Activated CD8-positive, alpha-beta memory T cell treated with anti-CD3 and anti-CD28 coated beads for 36 hours (primary cell): Measurements from ENCODE around the gene GAPT. TPM values are rescaled to one million over a fixed set of nuclear protein-coding genes. Genes with fewer than 3 reads are reported as not detected.

Experiments
- CTCF ChIA-PET: fragments of 350-600 bp; sonication (Branson Sonifier 250); formaldehyde crosslinking; loops from one replicate; lab custom pipeline; 2021; ENCODE audit warnings: antibody characterized with exemption; lab: Charles Lee
- POLR2A ChIA-PET: fragments of 350-600 bp; sonication (Branson Sonifier 250); formaldehyde crosslinking; loops from one replicate; lab custom pipeline; 2021; ENCODE audit warnings: antibody characterized with exemption; lab: Charles Lee
- total RNA-seq, 2 experiments: library from RNA; stranded (reverse); gene quantifications; one replicate each; pipeline ENCODE4 v1.2.3, GENCODE V29; 2021

Gene GAPT
- total RNA-seq, 2 experiments from 2014 or later: not detected

GRCh38 chr5:58460002-58460731 lies 31.1 kb upstream of the GAPT start, which contains the start of gene PLK2:
PLK2 (minus strand) TSS chr5:58460086; CDS start chr5:58459959, 127 bp downstream.
- CTCF ChIA-PET: interaction anchor here (1.3 to 1.9 kb wide), 4 partner anchors 23 to 1162 kb away, joined by 3 to 9 read pairs (median 5); no protein-coding TSS in a partner anchor
- POLR2A ChIA-PET: no interaction called here

DNA sequence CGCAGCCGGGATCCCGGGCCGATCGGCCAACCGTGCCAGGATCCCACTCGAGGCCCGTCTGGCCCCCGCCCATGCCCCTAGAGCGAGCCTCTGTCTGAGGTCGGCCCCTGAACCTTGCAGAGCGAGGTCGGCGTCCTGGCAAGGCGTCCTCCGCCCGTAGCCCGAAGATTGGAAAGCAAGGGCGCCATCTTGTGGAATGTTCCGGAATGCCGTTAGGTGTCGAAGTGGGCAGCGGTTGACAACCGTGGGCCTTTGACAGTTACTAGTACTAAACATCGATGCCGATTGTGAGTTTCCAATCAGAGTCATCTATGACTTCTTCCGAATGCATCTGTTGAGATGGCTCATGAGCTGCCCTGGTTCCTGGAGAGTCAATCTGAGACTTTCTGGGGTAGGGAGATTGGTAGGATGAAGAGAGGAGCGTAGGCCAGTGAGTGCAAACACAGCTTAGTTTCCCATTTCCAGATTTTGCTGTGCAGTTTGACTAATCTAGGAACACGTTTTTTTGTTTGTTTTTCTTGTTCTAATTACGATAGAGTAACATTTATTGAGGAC lies 30.4 kb upstream of the GAPT start:
- ChIA-PET POLR2A (no interaction called here), CTCF (interaction anchor here (1.3 to 1.9 kb wide), 4 partner anchors 23 to 1163 kb away, joined by 3 to 9 read pairs (median 5); no protein-coding TSS in a partner anchor)

DNA sequence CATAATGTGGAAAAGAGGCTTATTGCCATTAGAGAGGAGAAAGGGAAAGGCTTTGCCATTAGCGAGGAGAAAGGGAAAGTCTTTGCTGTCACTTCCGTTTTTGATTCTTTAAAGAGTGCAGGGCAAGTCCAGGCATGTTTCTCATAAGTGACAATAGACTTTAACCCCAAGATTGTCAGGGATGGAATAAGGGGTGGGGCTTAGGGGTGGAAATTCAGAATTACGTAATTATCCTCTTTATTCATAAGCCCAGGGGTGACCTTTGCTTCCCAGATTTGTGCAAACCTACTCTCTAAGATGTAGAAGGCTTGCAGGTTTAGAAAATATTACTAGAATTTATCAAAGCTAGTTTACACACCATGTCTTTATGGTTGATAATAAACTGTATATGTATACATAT lies 29.1 kb upstream of the GAPT start:
- POLR2A ChIA-PET: no interaction called here
- CTCF ChIA-PET: no interaction called here

DNA sequence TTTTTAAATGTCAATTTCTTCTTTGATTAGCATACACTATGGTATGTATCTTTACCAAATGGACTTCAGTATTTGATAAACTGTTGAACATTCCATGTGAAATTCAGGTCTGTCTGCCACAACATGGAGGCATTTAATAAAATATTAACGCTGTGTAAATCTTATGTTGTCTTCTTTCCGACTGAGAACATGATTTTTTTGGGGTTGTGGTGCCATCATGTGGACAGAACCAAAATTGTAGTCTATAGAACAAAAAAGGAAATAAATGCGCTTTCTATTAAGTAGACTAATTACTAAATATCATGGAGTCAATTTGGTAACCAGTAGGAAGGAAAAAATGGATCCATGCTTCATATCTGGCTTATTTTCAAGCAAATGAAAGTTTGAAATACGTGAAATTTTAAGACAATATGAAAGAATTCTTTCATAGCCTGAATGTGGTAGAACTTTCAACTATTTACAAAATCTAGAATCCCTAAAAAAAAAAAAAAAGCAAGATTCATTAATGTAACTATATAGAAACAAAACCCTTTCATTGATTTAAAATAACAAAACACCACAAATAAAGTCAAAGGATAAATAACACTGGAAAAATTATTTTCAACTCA lies 28.5 kb upstream of the GAPT start:
- POLR2A ChIA-PET: no interaction called here
- CTCF ChIA-PET: interaction anchor here (0.7 to 1.0 kb wide), 2 partner anchors 436 to 1164 kb away, joined by 3 read pairs; no protein-coding TSS in a partner anchor

DNA sequence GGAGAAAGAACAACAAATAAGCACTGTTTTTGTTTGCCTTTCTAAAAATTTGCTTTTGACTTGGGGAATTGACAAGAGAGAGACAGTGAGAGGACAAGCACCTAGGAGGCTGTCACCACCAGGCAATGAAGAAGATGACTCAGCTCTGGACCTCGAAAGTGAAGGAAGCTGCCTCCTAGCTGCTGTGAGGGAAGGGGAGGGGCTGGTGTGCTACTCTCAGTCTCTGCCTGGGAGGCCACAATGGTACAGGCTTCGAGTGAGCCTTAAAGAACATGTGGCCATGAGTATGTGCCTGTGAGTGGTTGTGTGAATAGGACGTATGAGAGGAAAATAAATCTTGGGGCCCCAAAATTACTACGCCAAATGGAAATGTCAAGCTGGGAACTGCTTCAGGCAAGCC lies 24.3 kb upstream of the GAPT start:
- CTCF ChIA-PET: interaction anchor here (1.5 kb wide), 1 partner anchor 11 kb away, joined by 3 read pairs; no protein-coding TSS in a partner anchor

GRCh38 chr5:58469896-58470295 lies 21.3 kb upstream of the GAPT start:
- CTCF ChIA-PET: interaction anchor here (0.7 kb wide), 1 partner anchor 968 kb away, joined by 4 read pairs; no protein-coding TSS in a partner anchor
- POLR2A ChIA-PET: no interaction called here

More for the DNA sequence above, 24.3 kb upstream of the GAPT start:
- POLR2A ChIA-PET: no interaction called here

- ChIA-PET POLR2A (no interaction called here), CTCF (no interaction called here)
Measured at GRCh38 chr5:58475404-58475803, 15.8 kb upstream of the GAPT start.

- ChIA-PET POLR2A (no interaction called here), CTCF (interaction anchor here (0.6 kb wide), 1 partner anchor 305 kb away, joined by 3 read pairs; no protein-coding TSS in a partner anchor)
Measured at GRCh38 chr5:58477760-58478376, 13.4 kb upstream of the GAPT start.

DNA sequence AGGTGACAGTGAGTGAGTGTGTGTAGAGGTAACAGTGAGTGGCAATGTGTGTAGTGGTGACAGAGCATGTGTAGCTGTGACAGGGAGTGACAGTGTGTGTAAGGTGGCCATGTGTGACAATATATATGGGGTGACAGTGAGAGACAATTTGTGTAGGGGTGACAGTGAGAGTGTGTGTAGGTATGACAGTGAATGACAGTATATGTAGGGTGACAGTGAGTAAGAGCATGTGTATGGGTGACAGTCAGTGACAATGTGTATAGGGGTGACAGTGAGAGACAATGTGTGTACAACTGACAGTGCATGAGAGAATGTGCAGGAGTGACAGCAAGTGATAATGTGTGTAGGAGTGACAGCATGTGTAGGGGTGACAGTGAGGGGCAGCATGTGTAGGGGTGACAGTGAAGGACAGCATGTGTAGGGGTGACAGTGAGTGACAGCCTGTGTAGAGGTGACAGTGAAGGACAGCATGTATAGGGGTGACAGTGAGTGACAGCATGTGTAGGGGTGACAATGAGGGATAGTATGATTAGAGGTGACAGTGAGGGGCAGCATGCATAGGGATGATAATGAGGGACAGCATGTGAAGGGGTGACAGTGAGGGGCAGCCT lies 10.1 kb upstream of the GAPT start:
- ChIA-PET POLR2A (no interaction called here), CTCF (no interaction called here)

- CTCF ChIA-PET: no interaction called here
- POLR2A ChIA-PET: no interaction called here
Measured at GRCh38 chr5:58481828-58482227, 9.4 kb upstream of the GAPT start.

DNA sequence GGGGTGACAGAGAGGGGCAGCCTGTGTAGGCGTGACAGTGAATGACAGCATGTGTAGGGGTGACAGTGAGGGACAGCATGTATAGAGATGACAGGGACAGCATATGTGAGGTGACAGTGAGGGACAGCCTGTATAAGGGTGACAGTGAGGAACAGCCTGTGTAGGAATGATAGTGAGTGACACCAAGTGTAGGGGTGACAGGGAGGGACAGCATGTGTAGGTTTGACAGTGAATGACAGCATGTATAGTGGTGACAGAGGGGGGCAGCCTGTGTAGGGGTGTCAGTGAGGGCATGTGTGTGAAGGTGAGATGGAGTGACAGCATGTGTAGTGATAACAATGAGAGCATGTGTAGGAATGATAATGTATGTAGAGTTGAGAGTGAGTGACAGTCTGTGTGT lies 8.7 kb upstream of the GAPT start:
- CTCF ChIA-PET: no interaction called here
- POLR2A ChIA-PET: no interaction called here

- CTCF ChIA-PET: no interaction called here
Measured at GRCh38 chr5:58484505-58484904, 6.7 kb upstream of the GAPT start.

DNA sequence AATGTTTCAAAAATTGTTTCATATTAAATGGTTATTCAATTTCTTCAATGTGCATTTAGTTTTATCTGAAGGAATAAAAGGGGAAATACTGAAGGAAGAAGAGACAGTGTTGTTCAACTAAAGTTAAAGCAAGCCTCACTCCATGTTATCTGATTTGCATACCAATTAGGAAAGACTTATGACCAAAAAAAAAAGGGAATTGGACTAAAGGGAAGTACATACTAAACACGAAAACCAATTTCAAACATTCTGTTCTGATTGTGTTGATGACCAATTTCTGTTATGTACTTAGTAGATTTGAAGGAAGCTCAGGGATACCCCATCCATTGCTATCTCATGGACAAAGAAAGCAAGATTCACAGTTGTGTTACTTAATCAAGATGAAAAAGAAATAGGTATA lies 4.9 kb upstream of the GAPT start:
- POLR2A ChIA-PET: no interaction called here
- CTCF ChIA-PET: no interaction called here

More at GRCh38 chr5:58484505-58484904, 6.7 kb upstream of the GAPT start:
- POLR2A ChIA-PET: no interaction called here

DNA sequence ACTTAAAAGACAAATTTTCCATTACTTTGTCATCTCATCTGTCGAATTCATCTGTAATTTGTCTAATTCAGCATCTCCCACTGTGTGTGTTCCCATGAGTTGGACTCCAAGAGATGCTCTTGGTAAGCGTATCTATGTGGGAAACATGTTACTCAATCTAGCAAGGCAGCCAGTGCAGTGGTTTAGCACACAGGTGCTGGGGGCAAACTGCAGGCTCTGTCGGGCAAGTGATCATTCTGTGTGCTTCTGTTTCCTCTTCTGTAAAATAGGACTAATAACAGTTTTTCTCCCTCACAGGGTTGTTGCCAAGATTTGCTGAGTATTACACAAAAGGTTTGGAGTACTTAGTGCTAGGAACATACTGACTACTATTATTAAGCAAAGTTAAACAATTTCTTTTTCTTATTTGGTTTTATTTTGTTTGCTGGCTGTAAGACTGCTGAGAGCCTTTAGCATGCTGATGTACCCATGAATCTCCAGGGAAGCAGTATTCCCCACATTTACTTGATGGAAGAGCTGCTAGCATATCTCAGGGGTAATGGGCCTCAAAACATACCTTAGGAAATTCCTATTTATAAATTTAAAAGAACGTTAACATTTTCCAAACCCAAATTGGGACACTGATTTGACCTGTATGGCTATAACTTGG lies 709 bp upstream of the GAPT start:
- ChIA-PET POLR2A (no interaction called here), CTCF (no interaction called here)

- CTCF ChIA-PET: no interaction called here
- POLR2A ChIA-PET: no interaction called here
Measured at GRCh38 chr5:58493141-58493540, 1.9 kb downstream of the GAPT start.

DNA sequence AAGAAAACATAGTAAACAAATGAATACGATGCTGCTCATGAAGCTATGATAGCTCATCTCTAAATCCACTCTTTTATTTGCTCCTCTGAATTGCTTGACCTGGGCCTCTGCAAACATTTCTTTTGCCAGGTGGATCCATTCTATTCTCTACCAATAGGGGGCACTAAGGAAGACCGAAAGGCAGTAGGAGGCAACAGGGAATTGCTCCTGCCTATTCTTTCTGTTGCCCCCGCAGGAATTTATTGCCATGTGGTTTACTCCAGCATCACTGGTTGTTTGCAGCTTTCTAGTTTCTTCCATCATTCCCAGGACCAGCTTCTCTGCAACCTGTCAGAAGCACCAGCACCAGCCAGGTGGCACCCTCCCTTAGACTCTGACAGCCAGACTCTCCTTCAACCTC lies 5.3 kb downstream of the GAPT start:
- ChIA-PET CTCF (no interaction called here), POLR2A (no interaction called here)

GRCh38 chr5:58497386-58497785 lies 6.2 kb downstream of the GAPT start:
- POLR2A ChIA-PET: no interaction called here
- CTCF ChIA-PET: interaction anchor here (0.8 kb wide), 1 partner anchor 35 kb away, joined by 3 read pairs; no protein-coding TSS in a partner anchor

GRCh38 chr5:58497921-58498320 lies 6.7 kb downstream of the GAPT start:
- ChIA-PET CTCF (interaction anchor here (0.8 kb wide), 1 partner anchor 34 kb away, joined by 3 read pairs; no protein-coding TSS in a partner anchor), POLR2A (no interaction called here)
